Measurements from ENCODE around the gene CHRNA9. TPM values are rescaled to one million over a fixed set of nuclear protein-coding genes. Genes with fewer than 3 reads are reported as not detected.

The CHRNA9 gene
- total RNA-seq (2012; rRNA removed), result not detected in 2 replicates
- not detected in 2 replicates for polyA plus RNA-seq (2012; rRNA removed)
- polyA plus RNA-seq (2012; cell fraction: cytosol; rRNA removed), result not detected in 2 replicates
- polyA plus RNA-seq (2012; cell fraction: nucleus; rRNA removed; ENCODE audit: low replicate concordance), result not detected in 2 replicates
- percentile 5 among the genes with signal in this experiment for Bru-seq, nascent RNA
- BruChase-seq, experiment 1, labeled RNA remaining after a 6-hour chase, result percentile 10 among the genes with signal in this experiment
- BruChase-seq, experiment 2, labeled RNA remaining after a 2-hour chase, result not detected
- long read RNA-seq, result 0 reads

- ChIA-PET CTCF (interaction anchor here (0.5 to 2.2 kb wide), 3 partner anchors 9 to 391 kb away, joined by 3 to 8 read pairs (median 7); no protein-coding TSS in a partner anchor), POLR2A (ENCODE audit: unreplicated experiment) (no interaction called here)
- Histone ChIP-seq H3K9me1 (ENCODE audit: insufficient read depth, low read length) (peaks cover 12% of the 10 kb centered on the region), H3K36me3 (ENCODE audit: control insufficient read depth, insufficient read depth, low read length) (no peaks in the 10 kb centered on the region), H3K14ac (replicated peaks; ENCODE audit: low read depth, low read length) (no peak within 1 kb of the TSS), H4K5ac (ENCODE audit: low read depth, low read length) (no peak within 1 kb of the TSS; the same call in 1 of the 2 replicates), H2BK5ac (ENCODE audit: low read depth, low read length, poor library complexity, severe bottlenecking) (no peak within 1 kb of the TSS), H3K79me1 (ENCODE audit: low read depth in 1 of 2, low read length in 2 of 2) (no peaks in the 10 kb centered on the region), H2AK9ac (replicated peaks; ENCODE audit: low read depth, low read length, poor library complexity) (no peak within 1 kb of the TSS), H3K4me1 (ENCODE audit: control insufficient read depth, insufficient read depth, low read length) (peaks cover 11% of the 10 kb centered on the region; the same call in 1 of the 2 replicates), H3K27ac (ENCODE audit: insufficient read depth, low read length) (no peak within 1 kb of the TSS), H4K8ac (ENCODE audit: low read depth in 2 of 2, low read length in 2 of 2) (0 out of 4 replicates have a peak within 1 kb of the TSS, but pooled peaks of 1 of the 2 experiments have one; percentile 14), H3K27me3 (ENCODE audit: control insufficient read depth, insufficient read depth, low read length) (peaks cover 2% of the 10 kb centered on the region; the same call in 1 of the 2 replicates), H3K4me2 (ENCODE audit: low read depth, low read length) (no peak within 1 kb of the TSS), H2BK120ac (ENCODE audit: low read depth, low read length) (peak within 1 kb of the TSS; percentile 22; the same call in 1 of the 2 replicates), H2AFZ (replicated peaks; ENCODE audit: low read length, poor library complexity) (peak within 1 kb of the TSS; percentile 4), H3K4ac (ENCODE audit: low read depth, low read length) (peak within 1 kb of the TSS; percentile 19), H2BK20ac (ENCODE audit: low read depth, low read length) (peak within 1 kb of the TSS; percentile 17; the same call in 1 of the 2 replicates), H4K91ac (ENCODE audit: insufficient read depth, low read depth, low read length) (peak within 1 kb of the TSS; percentile 5; the same call in 1 of the 2 replicates), H3K56ac (ENCODE audit: extremely low read depth, insufficient read depth, low read length) (no peak within 1 kb of the TSS), H3K23ac (ENCODE audit: low read depth, low read length) (no peak within 1 kb of the TSS), H2BK15ac (ENCODE audit: low read depth, low read length) (peak within 1 kb of the TSS; percentile 10; the same call in 1 of the 3 replicates), H2AK5ac (ENCODE audit: low read depth, low read length) (0 out of 2 replicates have a peak within 1 kb of the TSS, but pooled peaks have one; percentile 19), H3K9ac (ENCODE audit: low read depth, low read length) (no peak within 1 kb of the TSS), H3K9me3 (ENCODE audit: control insufficient read depth, insufficient read depth, low read length) (no peaks in the 10 kb centered on the region), H3K4me3 (ENCODE audit: insufficient read depth, low read depth, low read length) (no peak within 1 kb of the TSS), H3K18ac (ENCODE audit: low read depth, low read length) (no peak within 1 kb of the TSS; the same call in 1 of the 2 replicates), H4K20me1 (ENCODE audit: insufficient read depth, low read length) (no peaks in the 10 kb centered on the region)
- DNase-seq, result no peak
- dilution Hi-C loops (cut with HindIII; ENCODE audit: low sequenced_read_pairs, unreplicated experiment), result no loop called here
- intact Hi-C loops (cut with micrococcal nuclease), result no loop called here
- no peak for TF ChIP-seq SMC3 (IDR thresholded peaks at IDR 0.05; ENCODE audit: low read depth, low read length)
- TF ChIP-seq BHLHE40 (IDR thresholded peaks at IDR 0.05; ENCODE audit: low read depth, low read length), result no peak
- TF ChIP-seq RCOR1 (IDR thresholded peaks at IDR 0.05; ENCODE audit: insufficient replicate concordance, low read length), result no peak
- no peak for TF ChIP-seq NFE2L2 (IDR thresholded peaks at IDR 0.05; ENCODE audit: low read depth, low read length)
- no peak for TF ChIP-seq FOS (IDR thresholded peaks at IDR 0.05; ENCODE audit: low read depth, low read length)
- no peak for TF ChIP-seq CHD1 (IDR thresholded peaks at IDR 0.05; ENCODE audit: low read depth, low read length)
- no peak for TF ChIP-seq MAFK (IDR thresholded peaks at IDR 0.05; ENCODE audit: low read depth, low read length)
- TF ChIP-seq RAD21 (IDR thresholded peaks at IDR 0.05; ENCODE audit: low read length), result no peak
- no peak for TF ChIP-seq MAZ (IDR thresholded peaks at IDR 0.05; ENCODE audit: borderline replicate concordance, low read depth, low read length)
- no peak for TF ChIP-seq ELK1 (IDR thresholded peaks at IDR 0.05; ENCODE audit: borderline replicate concordance, low read depth, low read length)
- no peak for TF ChIP-seq USF2 (IDR thresholded peaks at IDR 0.05; ENCODE audit: low read depth, low read length)
- TF ChIP-seq RFX5 (IDR thresholded peaks at IDR 0.05; ENCODE audit: low read depth, low read length), result no peak
- TF ChIP-seq POLR2A (IDR thresholded peaks at IDR 0.05; ENCODE audit: low read depth, low read length), result no peak
- in situ Hi-C loops (cut with MboI; ENCODE audit: low sequenced_read_pairs), result no loop called here
- BruUV-seq (replicated peaks), result no TSS peak
- ATAC-seq (ENCODE audit: low read depth), result peak; percentile 38; the same call in 1 of the 2 replicates
- 52% methylated on average over 3 of the region's 12 CpGs; no CpG with 5 or more reads in 1 of the 2 experiments for WGBS, 2 experiments (ENCODE audit: extremely low coverage in 2 of 2, insufficient read length in 1 of 2)
These were observed at the start of gene CHRNA9 for GRCh38 chr4:40334591-40335524. Gene CHRNA9 (plus strand): TSS chr4:40335333. CDS start chr4:40335468, 135 bp downstream.

Measured in IMR-90 (cell line).